GM21529 (cell line): ENCODE measurements around the gene COL23A1.
"Not testable (repeated sequence)": the region's sequence is repeated elsewhere in the genome, so short reads cannot be mapped to it uniquely, and the experiment has no call there.

Source experiments
- ATAC-seq: cut with Tn5 transposase; IDR thresholded peaks from one replicate; pipeline ENCODE4 v1.9.1; 2021; ENCODE audit not compliant: unreplicated experiment

COL23A1 gene

GRCh38 chr5:178589180-178590140 lies 733 bp downstream of the COL23A1 start:
- no peak for ATAC-seq

- no peak for ATAC-seq
Measured at GRCh38 chr5:178588769-178589168, 1.4 kb downstream of the COL23A1 start.

- no peak for ATAC-seq
Measured at GRCh38 chr5:178587763-178588611, 2.2 kb downstream of the COL23A1 start.

GRCh38 chr5:178586396-178586795 lies 3.8 kb downstream of the COL23A1 start:
- no peak for ATAC-seq

GRCh38 chr5:178585421-178585820 lies 4.8 kb downstream of the COL23A1 start:
- ATAC-seq = not testable (repeated sequence)

- no peak for ATAC-seq
Measured at GRCh38 chr5:178583279-178583678, 6.9 kb downstream of the COL23A1 start.

- ATAC-seq = no peak
Measured at GRCh38 chr5:178582291-178582690, 7.9 kb downstream of the COL23A1 start.

GRCh38 chr5:178581621-178582020 lies 8.6 kb downstream of the COL23A1 start:
- ATAC-seq = no peak

- ATAC-seq = no peak
Measured at GRCh38 chr5:178580271-178580955, 9.8 kb downstream of the COL23A1 start.

GRCh38 chr5:178577944-178578343 lies 12.2 kb downstream of the COL23A1 start:
- ATAC-seq = no peak

- ATAC-seq = no peak
Measured at GRCh38 chr5:178577376-178577839, 12.8 kb downstream of the COL23A1 start.

- ATAC-seq = no peak
Measured at GRCh38 chr5:178576591-178577351, 13.4 kb downstream of the COL23A1 start.

- no peak for ATAC-seq
Measured at GRCh38 chr5:178573216-178573615, 17.0 kb downstream of the COL23A1 start.

GRCh38 chr5:178572617-178573016 lies 17.6 kb downstream of the COL23A1 start:
- no peak for ATAC-seq

GRCh38 chr5:178569485-178569884 lies 20.7 kb downstream of the COL23A1 start:
- no peak for ATAC-seq

- no peak for ATAC-seq
Measured at GRCh38 chr5:178564811-178565550, 25.2 kb downstream of the COL23A1 start.

GRCh38 chr5:178564397-178564796 lies 25.8 kb downstream of the COL23A1 start:
- ATAC-seq = no peak

- no peak for ATAC-seq
Measured at GRCh38 chr5:178563621-178564020, 26.6 kb downstream of the COL23A1 start.

- ATAC-seq = no peak
Measured at GRCh38 chr5:178561746-178562264, 28.4 kb downstream of the COL23A1 start.
